Breast epithelium (tissue), 4 donors: ENCODE results near the gene ALK. TPM values are rescaled to one million over a fixed set of nuclear protein-coding genes. Genes with fewer than 3 reads are reported as not detected.

ENCODE experiments used
- DNase-seq, 2 donors: peaks; one replicate each; pipeline ENCODE4 v3.0.0-alpha.2; 2019; ENCODE audit warnings: low spot score in 2 of 2
- H3K27ac ChIP-seq, 2 donors: fragments of 200-600 bp; sonication (generic) in 1 of 2; one replicate each; pipeline ENCODE4 v1.5.1; 2016 to 2019; ENCODE audit warnings: mild to moderate bottlenecking in 1 of 2
- H3K27me3 ChIP-seq, 2 donors: fragments of 200-600 bp; sonication (generic) in 1 of 2; one replicate each; pipeline versions ENCODE4 v1.5.1 to v1.6.0; 2017 to 2019; ENCODE audit warnings: control low read depth in 1 of 2, mild to moderate bottlenecking in 1 of 2
- H3K36me3 ChIP-seq: fragments of 200-600 bp; one replicate; pipeline ENCODE4 v1.5.1; 2019
- H3K4me1 ChIP-seq, 2 donors: fragments of 200-600 bp; sonication (generic); one replicate each; pipeline ENCODE4 v1.5.1; 2016 to 2019; ENCODE audit warnings: control low read depth in 1 of 2
- H3K4me3 ChIP-seq, 3 donors: fragments of 200-600 bp; sonication (generic); 1 replicate in 2 of 3; 2 replicates in 1 of 3; pipeline ENCODE4 v1.5.1; 2016 to 2019; ENCODE audit warnings: mild to moderate bottlenecking in 3 of 3, moderate library complexity in 2 of 3
- H3K9me3 ChIP-seq, 2 donors: fragments of 200-600 bp; sonication (generic) in 1 of 2; one replicate each; pipeline ENCODE4 v1.5.1; 2016 to 2019; ENCODE audit warnings: control low read depth in 1 of 2
- POLR2A ChIP-seq: fragments of 450-650 bp; IDR thresholded peaks from one replicate; pipeline ENCODE4 v1.6.1; 2016; ENCODE audit warnings: antibody characterized with exemption, mild to moderate bottlenecking, moderate library complexity
- POLR2AphosphoS5 ChIP-seq, 3 donors: sonication (generic); formaldehyde crosslinking; IDR thresholded peaks; one replicate each; pipeline ENCODE4 v1.6.1; 2017; ENCODE audit warnings: antibody characterized with exemption in 3 of 3
- intact Hi-C: fragments of 100-400 bp; cut with DNase I; formaldehyde crosslinking; loops from one replicate; pipeline ENCODE4 v1.15.1; 2023; ENCODE audit warnings: low total_unique reads
- total RNA-seq, 3 donors: library from RNA; depleted of rRNA; stranded (reverse); fragments of >200 nt; gene quantifications; one replicate each; pipeline ENCODE4 v1.1.0, GENCODE V29; 2016
- TF ChIP-seq, protein P1 (sequence below), 3 donors: fragments of 450-650 bp; IDR thresholded peaks; one replicate each; pipeline ENCODE4 v1.5.1; 2016 to 2017; ENCODE audit warnings: antibody characterized with exemption in 3 of 3, mild to moderate bottlenecking in 3 of 3, moderate library complexity in 3 of 3

ALK gene
- total RNA-seq, 3 donors from 2014 or later: 0.33 to 5.6 (median 0.64) TPM

DNA sequence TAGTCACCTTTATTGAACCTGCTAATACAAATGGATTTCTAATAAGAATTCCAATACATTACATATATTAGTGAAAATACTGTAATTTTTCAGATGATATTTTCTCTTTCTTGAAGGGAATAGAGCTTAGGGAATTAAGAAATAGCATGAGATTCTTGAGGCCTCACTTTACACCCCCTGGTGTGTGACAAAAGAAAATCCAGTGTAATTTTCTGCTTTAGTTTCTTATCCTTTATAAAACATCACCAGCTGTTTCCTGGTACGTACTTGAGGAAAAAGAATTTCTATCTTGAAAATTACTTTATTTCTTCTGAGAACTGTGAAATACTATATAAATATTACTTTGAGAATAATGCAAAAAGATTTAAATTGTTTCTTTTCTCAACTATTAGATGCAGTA is 734.6 kb downstream of the ALK start:
- intact Hi-C loops: no loop called here
- Histone ChIP-seq H3K36me3 (no peaks in the 10 kb centered on the region), H3K27me3 (no peaks in the 10 kb centered on the region), H3K9me3 (no peaks in the 10 kb centered on the region), H3K4me1 (no peaks in the 10 kb centered on the region), H3K4me3 (no peak overlapping the region), H3K27ac (no peak overlapping the region)
- DNase-seq: no peak
- no peak for TF ChIP-seq POLR2A
- no peak for TF ChIP-seq POLR2AphosphoS5 (IDR thresholded peaks at IDR 0.05)
- TF ChIP-seq, protein P1, sequence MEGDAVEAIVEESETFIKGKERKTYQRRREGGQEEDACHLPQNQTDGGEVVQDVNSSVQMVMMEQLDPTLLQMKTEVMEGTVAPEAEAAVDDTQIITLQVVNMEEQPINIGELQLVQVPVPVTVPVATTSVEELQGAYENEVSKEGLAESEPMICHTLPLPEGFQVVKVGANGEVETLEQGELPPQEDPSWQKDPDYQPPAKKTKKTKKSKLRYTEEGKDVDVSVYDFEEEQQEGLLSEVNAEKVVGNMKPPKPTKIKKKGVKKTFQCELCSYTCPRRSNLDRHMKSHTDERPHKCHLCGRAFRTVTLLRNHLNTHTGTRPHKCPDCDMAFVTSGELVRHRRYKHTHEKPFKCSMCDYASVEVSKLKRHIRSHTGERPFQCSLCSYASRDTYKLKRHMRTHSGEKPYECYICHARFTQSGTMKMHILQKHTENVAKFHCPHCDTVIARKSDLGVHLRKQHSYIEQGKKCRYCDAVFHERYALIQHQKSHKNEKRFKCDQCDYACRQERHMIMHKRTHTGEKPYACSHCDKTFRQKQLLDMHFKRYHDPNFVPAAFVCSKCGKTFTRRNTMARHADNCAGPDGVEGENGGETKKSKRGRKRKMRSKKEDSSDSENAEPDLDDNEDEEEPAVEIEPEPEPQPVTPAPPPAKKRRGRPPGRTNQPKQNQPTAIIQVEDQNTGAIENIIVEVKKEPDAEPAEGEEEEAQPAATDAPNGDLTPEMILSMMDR (IDR thresholded peaks at IDR 0.05): no peak

DNA sequence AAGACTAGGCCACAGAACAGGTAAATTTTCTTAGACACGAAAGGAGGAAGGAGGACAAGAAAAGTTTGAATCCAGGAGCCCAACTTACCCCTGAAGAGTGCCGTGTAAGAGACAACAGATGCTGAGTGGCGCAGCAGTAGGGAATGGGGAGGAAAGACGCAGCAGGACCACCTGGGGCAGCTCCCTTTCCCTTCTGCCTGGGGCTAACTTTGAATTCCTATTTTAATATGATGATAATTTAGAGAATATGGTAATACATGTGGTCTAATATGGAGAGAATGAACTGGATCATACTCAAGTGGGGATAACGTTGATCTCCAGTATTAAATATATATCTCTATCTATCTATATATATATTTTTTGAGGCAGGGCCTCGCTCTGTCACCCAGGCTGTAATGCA is 736.9 kb downstream of the ALK start:
- no peak for DNase-seq
- Histone ChIP-seq H3K4me3 (no peak overlapping the region), H3K27me3 (no peaks in the 10 kb centered on the region), H3K9me3 (no peaks in the 10 kb centered on the region), H3K27ac (no peak overlapping the region), H3K36me3 (no peaks in the 10 kb centered on the region), H3K4me1 (no peaks in the 10 kb centered on the region)
- intact Hi-C loops: loop anchor here (5.0 kb wide), 1 partner anchor 793 kb away; no protein-coding TSS in a partner anchor
- TF ChIP-seq POLR2AphosphoS5 (IDR thresholded peaks at IDR 0.05): no peak
- TF ChIP-seq, protein P1 (IDR thresholded peaks at IDR 0.05): no peak
- TF ChIP-seq POLR2A: no peak

DNA sequence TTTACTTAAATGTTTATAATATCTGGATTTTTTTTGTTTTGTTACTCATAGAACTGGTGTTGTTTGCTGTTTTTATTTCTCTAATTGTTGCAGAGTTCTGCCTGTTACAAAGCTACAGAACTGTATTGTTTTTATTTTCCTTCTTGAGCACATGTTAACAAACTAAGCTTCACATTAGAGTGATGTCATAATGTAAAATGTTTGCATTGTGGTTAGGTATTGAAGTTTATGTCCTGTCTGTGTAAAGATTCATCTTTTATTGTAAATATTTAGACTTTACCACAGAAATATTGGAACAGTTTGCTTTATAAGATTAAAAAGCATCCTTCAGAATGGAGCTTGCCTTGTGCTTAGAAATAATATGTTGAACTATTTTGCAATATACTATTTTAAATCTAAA is 738.5 kb downstream of the ALK start:
- no peaks in the 10 kb centered on the region for H3K27me3 ChIP-seq
- no peaks in the 10 kb centered on the region for H3K36me3 ChIP-seq
- no peaks in the 10 kb centered on the region for H3K9me3 ChIP-seq
- no peak overlapping the region for H3K4me3 ChIP-seq
- H3K27ac ChIP-seq: no peak overlapping the region
- intact Hi-C loops: loop anchor here (5.0 kb wide), 1 partner anchor 794 kb away; no protein-coding TSS in a partner anchor
- no peak for DNase-seq
- H3K4me1 ChIP-seq: no peaks in the 10 kb centered on the region
- TF ChIP-seq, protein P1 (IDR thresholded peaks at IDR 0.05): no peak
- no peak for TF ChIP-seq POLR2AphosphoS5 (IDR thresholded peaks at IDR 0.05)
- TF ChIP-seq POLR2A: no peak

DNA sequence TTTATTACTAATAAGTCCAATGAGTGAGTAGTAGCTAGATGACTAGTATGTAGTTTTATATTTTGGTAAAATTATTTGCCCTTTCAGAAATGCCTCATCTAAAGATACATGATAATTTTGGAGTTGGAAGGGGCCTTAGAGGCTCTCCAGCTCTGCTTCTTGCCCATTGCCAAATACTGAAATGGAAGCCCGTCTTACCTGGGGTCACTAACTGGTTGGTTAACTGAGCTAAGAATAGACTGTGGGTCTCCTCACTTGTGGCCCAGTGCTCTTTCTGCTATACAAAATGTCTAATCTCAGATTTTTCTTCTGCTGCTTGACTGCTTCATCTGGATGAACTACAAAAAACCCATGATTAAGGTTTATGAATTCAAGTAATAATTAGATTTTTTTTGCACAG is 739.1 kb downstream of the ALK start:
- no peak for DNase-seq
- TF ChIP-seq POLR2A (no peak), POLR2AphosphoS5 (IDR thresholded peaks at IDR 0.05) (no peak)
- TF ChIP-seq, protein P1 (IDR thresholded peaks at IDR 0.05): no peak
- Histone ChIP-seq H3K27me3 (no peaks in the 10 kb centered on the region), H3K9me3 (no peaks in the 10 kb centered on the region), H3K4me1 (no peaks in the 10 kb centered on the region), H3K36me3 (no peaks in the 10 kb centered on the region), H3K27ac (no peak overlapping the region), H3K4me3 (no peak overlapping the region)
- intact Hi-C loops: loop anchor here (5.0 kb wide), 1 partner anchor 795 kb away; no protein-coding TSS in a partner anchor

DNA sequence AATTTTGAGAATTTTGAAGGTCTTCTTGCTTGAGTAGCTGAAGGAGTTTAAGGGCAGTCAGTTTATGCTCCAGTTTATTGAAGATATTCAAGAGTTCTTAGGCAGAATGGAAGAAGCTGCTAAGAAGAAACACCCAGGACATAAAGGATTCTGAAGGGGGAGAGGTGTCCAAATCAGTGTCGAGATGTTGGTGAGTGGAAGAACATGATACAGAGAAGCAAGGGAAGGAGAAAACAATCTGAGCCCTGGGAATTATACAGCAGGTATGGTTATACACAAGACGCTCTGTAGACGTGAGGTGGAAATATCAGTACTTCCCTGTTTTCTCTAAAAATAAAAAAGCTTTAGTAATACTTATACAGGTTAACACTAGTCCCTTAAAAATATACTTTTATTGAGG is 746.0 kb downstream of the ALK start:
- intact Hi-C loops: no loop called here
- H3K27ac ChIP-seq: no peak overlapping the region
- no peak overlapping the region for H3K4me3 ChIP-seq
- H3K36me3 ChIP-seq: peaks cover 5% of the 10 kb centered on the region
- no peaks in the 10 kb centered on the region for H3K27me3 ChIP-seq
- no peaks in the 10 kb centered on the region for H3K4me1 ChIP-seq
- DNase-seq: no peak
- TF ChIP-seq, protein P1 (IDR thresholded peaks at IDR 0.05): no peak
- TF ChIP-seq POLR2AphosphoS5 (IDR thresholded peaks at IDR 0.05) (no peak), POLR2A (no peak)
- H3K9me3 ChIP-seq: no peaks in the 10 kb centered on the region
